Tibial nerve (tissue), 3 donors: ENCODE results near the gene SATB1.

ENCODE experiments used
- POLR2A ChIP-seq, 2 donors: fragments of 450-650 bp; IDR thresholded peaks; one replicate each; pipeline ENCODE4 v1.6.1; 2017; ENCODE audit warnings: antibody characterized with exemption in 2 of 2, mild to moderate bottlenecking in 2 of 2, moderate library complexity in 2 of 2
- TF ChIP-seq, protein P1 (sequence below), 5 experiments: fragments of 200-600 bp in 3 of 5; fragments of 450-650 bp in 2 of 5; sonication (generic) in 3 of 5; IDR thresholded peaks; one replicate each; pipeline ENCODE4 v1.5.1; 2016 to 2019; ENCODE audit warnings: antibody characterized with exemption in 5 of 5, mild to moderate bottlenecking in 3 of 5, moderate library complexity in 2 of 5

DNA sequence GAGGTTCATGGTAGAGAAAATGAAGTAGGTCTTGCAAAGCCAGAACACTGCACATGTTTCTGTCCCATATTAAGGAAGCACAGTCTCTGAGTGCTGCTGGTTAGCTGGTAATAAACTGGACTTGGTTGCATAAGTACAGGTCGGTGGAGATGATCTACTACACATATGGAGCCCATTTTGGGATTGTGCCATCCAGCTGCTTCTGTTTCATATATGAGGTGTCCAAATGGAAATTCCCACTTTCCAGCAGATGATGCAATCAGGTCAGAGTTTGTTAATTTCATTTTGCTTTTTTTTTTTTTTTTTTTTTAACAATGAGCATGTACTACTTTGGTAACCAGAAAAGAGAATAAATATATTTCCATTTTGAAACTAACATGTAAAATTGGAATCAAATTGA lies 122.6 kb downstream of the SATB1 start:
- TF ChIP-seq, protein P1, sequence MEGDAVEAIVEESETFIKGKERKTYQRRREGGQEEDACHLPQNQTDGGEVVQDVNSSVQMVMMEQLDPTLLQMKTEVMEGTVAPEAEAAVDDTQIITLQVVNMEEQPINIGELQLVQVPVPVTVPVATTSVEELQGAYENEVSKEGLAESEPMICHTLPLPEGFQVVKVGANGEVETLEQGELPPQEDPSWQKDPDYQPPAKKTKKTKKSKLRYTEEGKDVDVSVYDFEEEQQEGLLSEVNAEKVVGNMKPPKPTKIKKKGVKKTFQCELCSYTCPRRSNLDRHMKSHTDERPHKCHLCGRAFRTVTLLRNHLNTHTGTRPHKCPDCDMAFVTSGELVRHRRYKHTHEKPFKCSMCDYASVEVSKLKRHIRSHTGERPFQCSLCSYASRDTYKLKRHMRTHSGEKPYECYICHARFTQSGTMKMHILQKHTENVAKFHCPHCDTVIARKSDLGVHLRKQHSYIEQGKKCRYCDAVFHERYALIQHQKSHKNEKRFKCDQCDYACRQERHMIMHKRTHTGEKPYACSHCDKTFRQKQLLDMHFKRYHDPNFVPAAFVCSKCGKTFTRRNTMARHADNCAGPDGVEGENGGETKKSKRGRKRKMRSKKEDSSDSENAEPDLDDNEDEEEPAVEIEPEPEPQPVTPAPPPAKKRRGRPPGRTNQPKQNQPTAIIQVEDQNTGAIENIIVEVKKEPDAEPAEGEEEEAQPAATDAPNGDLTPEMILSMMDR (IDR thresholded peaks at IDR 0.05): no peak
- no peak for TF ChIP-seq POLR2A (IDR thresholded peaks at IDR 0.05)
